ENCODE data around the gene SCYGR7. TPM values are rescaled to one million over a fixed set of nuclear protein-coding genes. Genes with fewer than 3 reads are reported as not detected.

The SCYGR7 gene
- not detected in 2 replicates for total RNA-seq

GRCh38 chr2:227728035-227728434 lies at the start of gene SCYGR7:
TSS of gene SCYGR7 (plus strand) at chr2:227728335. CDS start at chr2:227728335, 0 bp downstream.

GRCh38 chr2:227717687-227718567 lies 10.2 kb upstream of the SCYGR7 start, which contains the start of gene SLC19A3:
TSS of gene SLC19A3 (minus strand) at chr2:227718028. CDS start at chr2:227702318, 15,710 bp downstream.

GRCh38 chr2:227724394-227725039 lies 3.6 kb upstream of the SCYGR7 start, which contains the start of gene SCYGR6:
TSS of gene SCYGR6 (minus strand) at chr2:227724757. CDS start at chr2:227724757, 0 bp downstream.

GRCh38 chr2:227745594-227745993 lies 17.5 kb downstream of the SCYGR7 start, which contains the start of gene SCYGR8:
TSS of gene SCYGR8 (plus strand) at chr2:227745894. CDS start at chr2:227745894, 0 bp downstream.

Other genes starting within 250 kb of the SCYGR7 start
- not detected in 2 replicates for gene SCYGR2, start 129.4 kb upstream of the SCYGR7 start, total RNA-seq
- gene SCYGR3, start 113.5 kb upstream of the SCYGR7 start, total RNA-seq: not detected in 2 replicates
- not detected in 2 replicates for gene SCYGR4, start 110.8 kb upstream of the SCYGR7 start, total RNA-seq
- not detected in 2 replicates for gene SCYGR5, start 61.5 kb upstream of the SCYGR7 start, total RNA-seq
- gene SLC19A3, start 10.3 kb upstream of the SCYGR7 start, total RNA-seq: under 0.01 TPM in 2 replicates
- not detected in 2 replicates for gene SCYGR6, start 3.6 kb upstream of the SCYGR7 start, total RNA-seq
- not detected in 2 replicates for gene SCYGR8, start 17.6 kb downstream of the SCYGR7 start, total RNA-seq
- not detected in 2 replicates for gene CCL20, start 85.5 kb downstream of the SCYGR7 start, total RNA-seq
- gene DAW1, start 143.3 kb downstream of the SCYGR7 start, total RNA-seq: not detected in 2 replicates

Measured in uterine smooth muscle cell (primary cell).